WERI-Rb-1 (cell line): ENCODE measurements around the gene FTL.
A peak's percentile ranks its signal among the peaks of the same experiment; 100 is the strongest.

ENCODE experiments used
- DNase-seq: peaks from one replicate; pipeline ENCODE4 v3.0.0-alpha.2; 2020
- H3K27ac ChIP-seq: fragments of 250-450 bp; sonication (Bioruptor Pico); 2 replicates; pipeline ENCODE4 v1.5.1; 2020; ENCODE audit warnings: mild to moderate bottlenecking, moderate library complexity
- H3K27me3 ChIP-seq: fragments of 250-450 bp; sonication (Bioruptor Pico); 2 replicates; pipeline ENCODE4 v1.5.1; 2021; ENCODE audit warnings: mild to moderate bottlenecking, low read depth, moderate library complexity; ENCODE audit not compliant: insufficient read depth, severe bottlenecking
- H3K36me3 ChIP-seq: fragments of 250-450 bp; sonication (Bioruptor Pico); 2 replicates; pipeline ENCODE4 v1.5.1; 2020; ENCODE audit warnings: mild to moderate bottlenecking, moderate library complexity
- H3K4me3 ChIP-seq: 2 replicates; pipeline ENCODE4 v1.5.1; 2011; ENCODE audit warnings: low read depth, mild to moderate bottlenecking, control low read depth, low read length
- H3K9me3 ChIP-seq: fragments of 250-450 bp; sonication (Bioruptor Pico); 2 replicates; pipeline ENCODE4 v1.5.1; 2021; ENCODE audit warnings: mild to moderate bottlenecking, moderate library complexity; ENCODE audit not compliant: severe bottlenecking
- TF ChIP-seq, protein P1 (sequence below): IDR thresholded peaks from 2 replicates; pipeline ENCODE4 v1.5.1; 2011; ENCODE audit warnings: low read depth, mild to moderate bottlenecking, control low read depth, inconsistent platforms, low read length

Gene FTL

DNA sequence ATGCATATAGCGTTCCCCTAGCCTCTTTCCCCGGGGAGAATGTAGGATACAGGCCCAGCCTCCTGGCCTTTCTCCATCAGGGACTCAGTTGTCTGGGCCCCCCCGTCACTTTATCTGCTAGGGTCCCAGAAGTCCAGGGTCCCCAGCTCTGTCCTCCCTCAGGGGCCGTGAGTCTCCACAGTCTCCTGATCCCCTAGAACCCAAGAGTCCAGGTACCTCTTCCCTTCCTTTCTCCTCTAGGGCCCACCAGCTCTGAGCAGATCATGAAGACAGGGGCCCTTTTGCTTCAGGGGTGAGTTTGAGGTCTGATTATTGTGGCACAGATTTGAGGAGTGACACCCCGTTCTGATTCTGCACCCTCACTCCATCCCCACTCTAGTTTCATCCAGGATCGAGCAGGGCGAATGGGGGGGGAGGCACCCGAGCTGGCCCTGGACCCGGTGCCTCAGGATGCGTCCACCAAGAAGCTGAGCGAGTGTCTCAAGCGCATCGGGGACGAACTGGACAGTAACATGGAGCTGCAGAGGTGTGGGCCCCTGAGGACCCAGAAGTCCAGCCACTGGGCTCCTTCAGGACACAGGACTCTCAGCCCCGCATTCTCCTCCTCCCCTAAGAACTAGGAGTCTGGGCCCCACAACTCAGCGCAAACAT, 9.7 kb upstream of the FTL start:
- Histone ChIP-seq H3K4me3 (peak overlapping the region; percentile 96), H3K27me3 (no peaks in the 10 kb centered on the region), H3K36me3 (peaks cover 24% of the 10 kb centered on the region), H3K27ac (peak overlapping the region; percentile 97), H3K9me3 (no peaks in the 10 kb centered on the region)
- TF ChIP-seq, protein P1, sequence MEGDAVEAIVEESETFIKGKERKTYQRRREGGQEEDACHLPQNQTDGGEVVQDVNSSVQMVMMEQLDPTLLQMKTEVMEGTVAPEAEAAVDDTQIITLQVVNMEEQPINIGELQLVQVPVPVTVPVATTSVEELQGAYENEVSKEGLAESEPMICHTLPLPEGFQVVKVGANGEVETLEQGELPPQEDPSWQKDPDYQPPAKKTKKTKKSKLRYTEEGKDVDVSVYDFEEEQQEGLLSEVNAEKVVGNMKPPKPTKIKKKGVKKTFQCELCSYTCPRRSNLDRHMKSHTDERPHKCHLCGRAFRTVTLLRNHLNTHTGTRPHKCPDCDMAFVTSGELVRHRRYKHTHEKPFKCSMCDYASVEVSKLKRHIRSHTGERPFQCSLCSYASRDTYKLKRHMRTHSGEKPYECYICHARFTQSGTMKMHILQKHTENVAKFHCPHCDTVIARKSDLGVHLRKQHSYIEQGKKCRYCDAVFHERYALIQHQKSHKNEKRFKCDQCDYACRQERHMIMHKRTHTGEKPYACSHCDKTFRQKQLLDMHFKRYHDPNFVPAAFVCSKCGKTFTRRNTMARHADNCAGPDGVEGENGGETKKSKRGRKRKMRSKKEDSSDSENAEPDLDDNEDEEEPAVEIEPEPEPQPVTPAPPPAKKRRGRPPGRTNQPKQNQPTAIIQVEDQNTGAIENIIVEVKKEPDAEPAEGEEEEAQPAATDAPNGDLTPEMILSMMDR = no peak
- no peak for DNase-seq

DNA sequence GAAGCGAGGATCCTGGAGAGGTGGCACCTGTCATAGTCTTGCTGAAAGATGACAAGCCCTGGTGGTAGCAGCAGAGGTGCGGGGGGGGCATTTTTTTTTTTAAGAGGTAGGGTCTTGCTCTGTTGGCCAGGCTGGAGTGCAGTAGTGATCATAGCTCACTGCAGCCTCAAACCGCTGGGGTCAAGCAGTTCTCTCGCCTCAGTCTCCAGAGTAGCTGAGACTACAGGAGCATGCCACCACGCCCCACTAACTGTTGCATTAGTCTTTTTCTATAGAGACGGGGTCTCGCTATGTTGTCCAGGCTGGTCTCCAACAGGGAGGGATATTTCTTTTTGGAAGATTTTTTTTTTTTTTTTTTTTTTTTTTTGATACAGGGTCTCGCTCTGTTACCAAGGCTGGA, 7.1 kb upstream of the FTL start:
- Histone ChIP-seq H3K4me3 (no peak overlapping the region), H3K9me3 (no peaks in the 10 kb centered on the region), H3K27me3 (no peaks in the 10 kb centered on the region), H3K36me3 (peaks cover 30% of the 10 kb centered on the region), H3K27ac (no peak overlapping the region)
- TF ChIP-seq, protein P1 = no peak
- no peak for DNase-seq

DNA sequence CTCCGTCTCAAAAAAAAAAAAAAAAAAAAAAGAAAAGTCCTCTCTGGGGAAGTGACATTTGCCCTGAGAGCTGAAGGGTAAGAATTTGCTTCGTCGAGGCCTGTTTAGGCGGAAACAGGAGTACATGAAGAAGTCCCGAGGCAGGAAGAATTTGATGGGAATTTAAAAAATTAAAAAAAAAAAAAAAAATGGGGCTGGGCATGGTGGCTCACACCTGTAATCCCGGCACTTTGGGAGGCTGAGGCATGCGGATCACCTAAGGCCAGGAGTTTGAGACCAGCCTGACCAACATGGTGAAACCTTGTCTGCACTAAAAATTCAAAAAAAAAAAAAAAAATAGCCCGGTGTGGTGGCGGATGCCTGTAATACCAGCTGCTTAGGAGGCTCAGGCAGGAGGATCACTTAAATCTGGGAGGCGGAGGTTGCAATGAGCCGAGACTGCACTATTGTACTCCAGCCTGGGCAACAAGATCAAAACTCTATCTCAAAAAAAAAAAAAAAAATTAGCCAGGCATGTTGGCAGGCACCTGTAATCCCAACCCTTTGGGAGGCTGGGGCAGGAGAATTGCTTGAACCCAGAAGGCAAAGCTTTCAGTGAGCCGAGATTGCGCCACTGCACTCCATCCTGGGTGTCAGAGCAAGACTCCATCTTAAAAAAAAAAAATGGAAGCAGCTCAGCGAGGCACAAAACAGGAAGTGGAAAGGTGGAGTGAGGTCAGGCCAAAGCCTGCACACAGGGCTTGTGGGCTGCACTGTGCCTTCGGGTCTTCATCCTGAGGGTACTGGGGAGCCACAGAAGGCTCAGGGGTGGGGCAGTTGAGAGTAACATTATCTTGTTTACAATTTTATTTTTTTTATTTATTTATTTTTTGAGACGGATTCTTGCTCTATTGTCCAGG, 5.5 kb upstream of the FTL start:
- Histone ChIP-seq H3K36me3 (peaks cover 30% of the 10 kb centered on the region), H3K4me3 (no peak overlapping the region), H3K27ac (no peak overlapping the region), H3K9me3 (no peaks in the 10 kb centered on the region), H3K27me3 (no peaks in the 10 kb centered on the region)
- TF ChIP-seq, protein P1 = no peak
- DNase-seq = no peak

GRCh38 chr19:48961051-48961649, 4.0 kb upstream of the FTL start:
- Histone ChIP-seq H3K27me3 (no peaks in the 10 kb centered on the region), H3K36me3 (peaks cover 27% of the 10 kb centered on the region), H3K4me3 (no peak overlapping the region), H3K27ac (no peak overlapping the region), H3K9me3 (no peaks in the 10 kb centered on the region)
- DNase-seq = no peak
- TF ChIP-seq, protein P1 = no peak

DNA sequence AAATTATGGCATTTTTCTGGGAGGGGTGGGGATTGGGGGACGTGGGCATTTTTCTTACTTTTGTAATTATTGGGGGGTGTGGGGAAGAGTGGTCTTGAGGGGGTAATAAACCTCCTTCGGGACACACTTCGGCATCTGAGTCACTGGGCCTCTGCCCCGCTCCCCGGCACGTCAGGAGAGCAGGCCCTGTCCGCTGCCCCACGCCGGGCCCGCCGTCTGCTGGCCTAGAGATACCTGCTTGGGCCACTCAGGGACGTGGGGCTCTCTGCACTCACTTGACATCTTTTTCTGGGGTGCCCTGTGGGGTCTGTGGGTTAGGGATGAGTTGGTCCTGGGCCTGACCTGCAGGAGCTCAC, 3.5 kb upstream of the FTL start:
- Histone ChIP-seq H3K27me3 (no peaks in the 10 kb centered on the region), H3K27ac (peak overlapping the region; percentile 19; the same call in 1 of the 2 replicates), H3K9me3 (peaks cover 4% of the 10 kb centered on the region), H3K4me3 (no peak overlapping the region), H3K36me3 (peaks cover 29% of the 10 kb centered on the region)
- DNase-seq = no peak
- TF ChIP-seq, protein P1 = no peak
